Pancreas (tissue), 10 donors: ENCODE results near the gene SCIN. TPM values are rescaled to one million over a fixed set of nuclear protein-coding genes. Genes with fewer than 3 reads are reported as not detected.

Experiments
- ATAC-seq, 4 donors: fragments of 200-7000 bp; cut with Tn5 transposase; one replicate each; pipeline versions ENCODE4 v1.8.0 to v1.9.1; 2020; ENCODE audit warnings: mild to moderate bottlenecking in 4 of 4, moderate library complexity in 4 of 4
- DNase-seq, 6 donors: peaks; one replicate each; pipeline ENCODE4 v3.0.0-alpha.2; 2020
- FAIRE-seq: peaks from 2 replicates; lab custom pipeline; 2012; peaks lifted over from hg19 to GRCh38; lab: Jason Lieb, UNC
- H3K27ac ChIP-seq, 4 donors: fragments of 200-600 bp; sonication (generic); 1 replicate in 3 of 4; 2 replicates in 1 of 4; pipeline versions ENCODE4 v1.5.0 to v1.8.0; 2020
- H3K27me3 ChIP-seq, 4 donors: fragments of 200-600 bp; one replicate each; pipeline ENCODE4 v1.8.0; 2021
- H3K36me3 ChIP-seq, 3 donors: fragments of 200-600 bp; sonication (generic) in 1 of 3; one replicate each; pipeline versions ENCODE4 v1.5.0 to v1.8.0; 2020 to 2021
- H3K4me1 ChIP-seq, 3 donors: fragments of 200-600 bp; one replicate each; pipeline ENCODE4 v1.8.0; 2021
- H3K4me3 ChIP-seq, 4 donors: fragments of 200-600 bp; sonication (generic) in 2 of 4; one replicate each; pipeline versions ENCODE4 v1.5.0 to v1.8.0; 2020 to 2021
- H3K9me3 ChIP-seq, 4 donors: fragments of 200-600 bp; one replicate each; pipeline ENCODE4 v1.8.0; 2021
- WGBS, 2 donors: extraction: QIAGEN DNeasy Blood & Tissue Kit; methylation state at CpG; one replicate each; pipeline ENCODE4 v1.1.7; 2013; 5-methylcytosine and 5-hydroxymethylcytosine counted together
- intact Hi-C, 3 donors: fragments of 100-400 bp; cut with DNase I; formaldehyde crosslinking; loops; one replicate each; pipeline versions ENCODE4 v1.11.1 to v1.14.2; 2022
- polyA plus RNA-seq, 2 donors: library from polyadenylated mRNA; stranded (reverse); fragments of 200-250 nt; gene quantifications; one replicate each; pipeline ENCODE4 v1.2.3, GENCODE V29; 2013
- total RNA-seq, 6 donors: library from RNA; stranded (reverse); fragmentation: NEBNext Ultra II Directional in 4 of 6; extraction: Animal tissue kit (Norgen Biotek cat#: 25700) in 4 of 6; gene quantifications; one replicate each; pipeline versions ENCODE4 v1.2.1 to v1.2.4, GENCODE V29; 2021 to 2023
- TF ChIP-seq, protein P1 (sequence below), 4 donors: fragments of 200-600 bp; sonication (generic) in 3 of 4; IDR thresholded peaks; one replicate each; pipeline versions ENCODE4 v1.5.0 to v1.8.0; 2021; ENCODE audit warnings: antibody characterized with exemption in 4 of 4
- donor health status: healthy with polysubstance abuse.
- donor health status: DM: no; HTN: no; CAD: no; lungs with moderate emphysema.
- donor health status: DM: no; HTN: no; CAD: no.
- donor health status: control.
- donor health status: control.
- donor health status: Bipolar disorder and iron deficiency.
- donor health status: DM: yes; HTN: yes; CAD: no.
- donor health status: DM: no; HTN: no; CAD: no.
- donor health status: DM: no; HTN: no; CAD: no.
- donor health status: DM: yes; HTN: yes; CAD: no.

The SCIN gene
- total and polyA plus RNA-seq, 8 donors, result 0.39 to 6.1 (median 1.1) TPM

DNA sequence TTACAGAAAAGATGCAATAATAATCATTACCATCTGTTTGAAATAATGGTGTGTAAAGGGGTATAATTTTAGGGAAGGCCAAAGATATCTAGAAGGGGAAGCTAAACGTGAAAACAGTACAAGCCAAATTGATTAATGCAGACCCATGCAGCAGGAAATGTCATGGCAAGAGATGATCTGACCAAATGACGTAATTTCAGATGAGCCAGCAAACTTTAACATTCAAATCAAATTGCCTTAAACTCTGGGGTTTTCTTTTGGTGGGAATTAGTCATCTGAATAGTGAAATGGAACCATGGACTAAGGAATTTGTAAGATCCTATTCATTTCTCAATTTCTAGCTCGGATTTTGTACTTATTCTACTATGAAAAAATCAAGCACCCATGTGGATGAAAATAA lies 21.4 kb upstream of the SCIN start:
- Histone ChIP-seq H3K4me3 (no peak overlapping the region), H3K36me3 (no peaks in the 10 kb centered on the region), H3K27ac (no peak overlapping the region), H3K9me3 (no peaks in the 10 kb centered on the region), H3K27me3 (peaks cover 0 to 5% (median 0%) of the 10 kb centered on the region in 4 donors), H3K4me1 (no peaks in the 10 kb centered on the region)
- intact Hi-C loops, result no loop called here
- TF ChIP-seq, protein P1, sequence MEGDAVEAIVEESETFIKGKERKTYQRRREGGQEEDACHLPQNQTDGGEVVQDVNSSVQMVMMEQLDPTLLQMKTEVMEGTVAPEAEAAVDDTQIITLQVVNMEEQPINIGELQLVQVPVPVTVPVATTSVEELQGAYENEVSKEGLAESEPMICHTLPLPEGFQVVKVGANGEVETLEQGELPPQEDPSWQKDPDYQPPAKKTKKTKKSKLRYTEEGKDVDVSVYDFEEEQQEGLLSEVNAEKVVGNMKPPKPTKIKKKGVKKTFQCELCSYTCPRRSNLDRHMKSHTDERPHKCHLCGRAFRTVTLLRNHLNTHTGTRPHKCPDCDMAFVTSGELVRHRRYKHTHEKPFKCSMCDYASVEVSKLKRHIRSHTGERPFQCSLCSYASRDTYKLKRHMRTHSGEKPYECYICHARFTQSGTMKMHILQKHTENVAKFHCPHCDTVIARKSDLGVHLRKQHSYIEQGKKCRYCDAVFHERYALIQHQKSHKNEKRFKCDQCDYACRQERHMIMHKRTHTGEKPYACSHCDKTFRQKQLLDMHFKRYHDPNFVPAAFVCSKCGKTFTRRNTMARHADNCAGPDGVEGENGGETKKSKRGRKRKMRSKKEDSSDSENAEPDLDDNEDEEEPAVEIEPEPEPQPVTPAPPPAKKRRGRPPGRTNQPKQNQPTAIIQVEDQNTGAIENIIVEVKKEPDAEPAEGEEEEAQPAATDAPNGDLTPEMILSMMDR (IDR thresholded peaks at IDR 0.05), result no peak
- 68 to 78% methylated on average over 3 of the region's 3 CpGs for WGBS, 2 donors
- FAIRE-seq (no peak), DNase-seq (no peak), ATAC-seq (no peak)

DNA sequence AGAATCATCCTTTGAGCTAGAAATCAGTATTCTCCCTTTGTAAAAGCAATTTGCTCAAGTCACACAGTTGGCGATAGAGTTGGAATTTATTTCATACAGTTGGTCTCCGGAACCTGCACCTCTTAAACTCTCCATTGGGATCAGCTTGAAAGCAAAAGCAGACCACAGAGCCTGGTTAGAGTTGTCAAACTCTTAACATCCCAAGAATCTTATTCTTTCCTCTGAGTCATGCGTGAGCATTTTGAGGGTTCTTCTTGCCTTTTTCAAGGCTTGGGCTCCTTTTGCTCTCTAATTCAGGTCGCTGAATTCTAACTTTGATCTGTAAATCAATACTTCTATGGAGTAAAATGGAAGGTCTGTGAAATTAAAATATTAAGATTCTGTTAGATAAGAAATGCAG lies 19.6 kb upstream of the SCIN start:
- no peaks in the 10 kb centered on the region for H3K4me1 ChIP-seq
- H3K27me3 ChIP-seq, result peaks cover 0 to 5% (median 0%) of the 10 kb centered on the region in 4 donors
- FAIRE-seq (no peak), ATAC-seq (no peak), DNase-seq (no peak)
- H3K36me3 ChIP-seq, result no peaks in the 10 kb centered on the region
- intact Hi-C loops, result no loop called here
- WGBS, 2 donors, result 89% methylated on average over 4 of the region's 4 CpGs
- H3K4me3 ChIP-seq, result no peak overlapping the region
- H3K27ac ChIP-seq, result no peak overlapping the region
- TF ChIP-seq, protein P1 (IDR thresholded peaks at IDR 0.05), result no peak
- no peaks in the 10 kb centered on the region for H3K9me3 ChIP-seq

DNA sequence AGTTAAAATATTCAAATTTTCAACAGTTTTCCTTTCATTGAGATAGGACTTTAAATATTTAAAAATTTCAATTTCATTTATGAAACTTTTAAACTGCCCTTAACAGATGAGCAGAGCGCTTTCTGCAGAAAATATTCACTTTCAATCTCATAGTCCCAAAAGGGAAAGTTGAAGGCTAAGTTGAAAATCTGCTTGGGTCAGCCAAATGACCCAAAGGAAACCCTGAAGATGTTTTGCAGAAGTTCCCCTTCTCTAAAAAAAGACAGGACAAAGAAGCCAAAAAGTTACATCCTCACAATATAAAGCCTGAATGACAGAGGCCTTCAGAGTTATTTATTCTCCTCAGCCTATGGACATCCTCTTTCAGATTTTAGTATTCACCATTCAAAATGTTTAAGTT lies 17.6 kb upstream of the SCIN start:
- DNase-seq (no peak), ATAC-seq (no peak), FAIRE-seq (no peak)
- WGBS, 2 donors, result 90 to 96% methylated on average over 1 of the region's 1 CpG
- intact Hi-C loops, result no loop called here
- no peaks in the 10 kb centered on the region for H3K36me3 ChIP-seq
- TF ChIP-seq, protein P1 (IDR thresholded peaks at IDR 0.05), result no peak
- H3K27me3 ChIP-seq, result no peaks in the 10 kb centered on the region
- no peak overlapping the region for H3K4me3 ChIP-seq
- no peak overlapping the region for H3K27ac ChIP-seq
- no peaks in the 10 kb centered on the region for H3K9me3 ChIP-seq
- H3K4me1 ChIP-seq, result no peaks in the 10 kb centered on the region

DNA sequence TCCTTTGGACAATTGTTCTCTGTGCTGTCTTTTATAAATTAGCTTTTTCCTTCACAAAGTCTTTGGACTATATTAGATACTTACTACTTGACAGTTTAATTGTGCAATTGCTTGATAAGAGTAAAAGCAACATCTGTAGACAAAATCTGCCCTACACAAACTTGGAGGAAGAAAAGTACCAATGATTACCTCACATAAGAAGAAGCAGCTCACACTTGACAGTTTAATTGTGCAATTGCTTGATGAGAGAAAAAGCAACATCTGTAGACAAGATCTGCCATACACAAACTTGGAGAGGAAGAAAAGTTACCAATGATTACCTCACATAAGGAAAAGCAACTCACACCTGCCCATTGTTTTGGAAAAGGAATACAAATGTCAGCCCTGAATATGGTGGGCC lies 17.1 kb upstream of the SCIN start:
- H3K4me3 ChIP-seq, result no peak overlapping the region
- no peaks in the 10 kb centered on the region for H3K4me1 ChIP-seq
- TF ChIP-seq, protein P1 (IDR thresholded peaks at IDR 0.05), result no peak
- DNase-seq (no peak), ATAC-seq (no peak), FAIRE-seq (no peak)
- no peaks in the 10 kb centered on the region for H3K9me3 ChIP-seq
- intact Hi-C loops, result no loop called here
- no peaks in the 10 kb centered on the region for H3K36me3 ChIP-seq
- no peaks in the 10 kb centered on the region for H3K27me3 ChIP-seq
- H3K27ac ChIP-seq, result no peak overlapping the region

DNA sequence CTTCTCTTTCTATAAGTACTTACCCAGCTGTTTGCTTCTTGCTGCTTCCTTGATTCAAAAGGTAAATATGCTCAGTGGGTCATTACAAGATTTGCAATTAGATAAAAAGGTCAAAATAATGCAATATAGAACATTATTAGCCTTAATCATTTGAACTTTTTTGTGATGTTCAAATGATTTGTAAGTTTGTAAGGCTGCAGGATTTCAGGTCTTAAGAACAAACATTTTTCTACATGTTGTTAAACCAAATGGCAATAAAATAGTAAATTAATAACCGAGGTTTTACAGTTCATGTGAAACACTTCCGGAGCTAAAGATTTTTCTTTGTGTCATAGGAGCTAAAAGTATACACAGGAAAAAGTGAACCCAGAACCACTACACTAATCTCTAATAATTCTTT lies 16.2 kb upstream of the SCIN start:
- H3K4me1 ChIP-seq, result no peaks in the 10 kb centered on the region
- DNase-seq, result no peak
- no peaks in the 10 kb centered on the region for H3K9me3 ChIP-seq
- no peak overlapping the region for H3K27ac ChIP-seq
- 22 to 37% methylated on average over 2 of the region's 2 CpGs for WGBS, 2 donors
- no peak for FAIRE-seq
- H3K27me3 ChIP-seq, result no peaks in the 10 kb centered on the region
- ATAC-seq, result no peak
- H3K36me3 ChIP-seq, result no peaks in the 10 kb centered on the region
- intact Hi-C loops, result no loop called here
- no peak overlapping the region for H3K4me3 ChIP-seq
- TF ChIP-seq, protein P1 (IDR thresholded peaks at IDR 0.05), result no peak
